Measurements from ENCODE around the gene PSMB8. TPM values are rescaled to one million over a fixed set of nuclear protein-coding genes. Genes with fewer than 3 reads are reported as not detected.

PSMB8 gene
- total and polyA plus RNA-seq, 2 of the 8 experiments (the other 6 are each of a cell fraction or from before 2014, with no cell fraction given) = 18.4 to 43.0 TPM

- Histone ChIP-seq H3K79me2 (ENCODE audit: control insufficient read depth in 1 of 2, insufficient read depth in 2 of 2, low read length in 2 of 2) (no peaks in the 10 kb centered on the region), H4K91ac (replicated peaks; ENCODE audit: insufficient read length, low read length) (no peak overlapping the region), H3K9ac (replicated peaks in 1 of 4; ENCODE audit: extremely low read depth in 1 of 4, low read depth in 3 of 4, low read length in 3 of 4) (no peak overlapping the region), H3K36me3 (ENCODE audit: control insufficient read depth in 2 of 4, insufficient read depth in 4 of 4, low read length in 3 of 4) (no peaks in the 10 kb centered on the region), H3K14ac (ENCODE audit: insufficient read length) (no peak overlapping the region), H3K4me1 (replicated peaks in 1 of 4; ENCODE audit: control insufficient read depth in 3 of 4, insufficient read depth in 4 of 4, low read length in 3 of 4) (no peaks in the 10 kb centered on the region), H3K56ac (replicated peaks; ENCODE audit: insufficient read length, low read depth, low read length) (no peak overlapping the region), H3K27me3 (replicated peaks in 1 of 4; ENCODE audit: control insufficient read depth in 3 of 4, extremely low read depth in 1 of 4, insufficient read depth in 3 of 4, low read length in 3 of 4) (no peaks in the 10 kb centered on the region), H2AFZ (ENCODE audit: low read length) (no peak overlapping the region), H4K8ac (ENCODE audit: extremely low read depth, insufficient read depth, low read length) (no peak overlapping the region), H3K4me3 (ENCODE audit: extremely low read depth in 1 of 4, insufficient read depth in 2 of 4, low read depth in 3 of 4, low read length in 4 of 4) (no peak overlapping the region), H4K20me1 (replicated peaks in 1 of 2; ENCODE audit: control insufficient read depth in 1 of 2, insufficient read depth in 2 of 2, low read length in 2 of 2) (peaks cover 0 to 2% of the 10 kb centered on the region in 2 experiments), H3K4me2 (ENCODE audit: insufficient read depth in 1 of 2, low read depth in 2 of 2, low read length in 2 of 2) (no peak overlapping the region), H3K79me1 (ENCODE audit: low read depth, low read length) (no peaks in the 10 kb centered on the region), H2BK20ac (ENCODE audit: low read length) (no peak overlapping the region), H4K5ac (ENCODE audit: insufficient read length, low read depth, low read length) (no peak overlapping the region), H3K4ac (replicated peaks; ENCODE audit: insufficient read length, low read depth, low read length) (no peak overlapping the region), H2BK5ac (ENCODE audit: low read depth, low read length) (no peak overlapping the region), H3K18ac (ENCODE audit: extremely low read depth, low read length) (no peak overlapping the region), H3K23me2 (ENCODE audit: low read depth, low read length) (peaks cover 2% of the 10 kb centered on the region; the same call in 1 of the 2 replicates), H3K9me3 (ENCODE audit: insufficient read depth in 2 of 2, low read depth in 1 of 2, low read length in 1 of 2) (no peaks in the 10 kb centered on the region), H2BK120ac (replicated peaks; ENCODE audit: low read depth, low read length) (no peak overlapping the region), H3K27ac (ENCODE audit: low read depth, low read length) (no peak overlapping the region), H2AK5ac (ENCODE audit: low read depth, low read length) (no peak overlapping the region), H3K23ac (ENCODE audit: insufficient read length) (no peak overlapping the region), H2BK15ac (ENCODE audit: low read length) (no peak overlapping the region), H2BK12ac (ENCODE audit: low read depth, low read length) (no peak overlapping the region)
- CTCF ChIA-PET (ENCODE audit: partially characterized antibody) = interaction anchor here (0.8 kb wide), 1 partner anchor 456 kb away, joined by 4 read pairs; no protein-coding TSS in a partner anchor
- TF ChIP-seq EGR1 (IDR thresholded peaks at IDR 0.05; ENCODE audit: borderline replicate concordance, low read depth, low read length) (no peak), EZH2 (IDR thresholded peaks at IDR 0.05; ENCODE audit: low read depth, low read length, severe bottlenecking) (no peak), SUZ12 (IDR thresholded peaks at IDR 0.05; ENCODE audit: low read length) (no peak), KDM1A (IDR thresholded peaks at IDR 0.05; ENCODE audit: borderline replicate concordance, low read length) (no peak), MAX (IDR thresholded peaks at IDR 0.05) (no peak)
- no peak for FAIRE-seq
- DNase-seq (ENCODE audit: low read depth in 1 of 2, low spot score in 2 of 2) = no peak
- 94% methylated on average over 1 of the region's 1 CpG; no CpG with 5 or more reads in 1 of the 2 experiments for WGBS, 2 experiments (ENCODE audit: extremely low coverage in 1 of 2, insufficient coverage in 1 of 2, insufficient read length in 1 of 2, insufficient replicate concordance in 2 of 2, low coverage in 1 of 2, low lambda C conversion rate in 2 of 2, missing lambda C conversion rate in 1 of 2)
- POLR2A ChIA-PET (ENCODE audit: partially characterized antibody) = interaction anchor here (0.6 kb wide), 1 partner anchor 16 kb away, joined by 3 read pairs; no protein-coding TSS in a partner anchor
Observed at GRCh38 chr6:32889533-32889932, 45.7 kb upstream of the PSMB8 start.
